Spleen (tissue), 11 donors: Measurements from ENCODE around the gene ERG. TPM values are rescaled to one million over a fixed set of nuclear protein-coding genes. Genes with fewer than 3 reads are reported as not detected.

Source experiments
- DNase-seq: peaks from one replicate; pipeline ENCODE4 v3.0.0-alpha.2; 2020
- H3K27ac ChIP-seq, 8 donors: fragments of 200-600 bp; sonication (generic) in 7 of 8; 1 replicate in 4 of 8; 2 replicates in 4 of 8; pipeline versions ENCODE4 v1.5.0 to v1.8.0; 2016 to 2021; ENCODE audit warnings: inconsistent platforms in 4 of 8, mild to moderate bottlenecking in 4 of 8, moderate library complexity in 1 of 8
- H3K27me3 ChIP-seq, 7 donors: fragments of 200-600 bp; sonication (generic) in 6 of 7; replicated peaks in 1 of 7; 1 replicate in 4 of 7; 2 replicates in 3 of 7; pipeline versions ENCODE4 v1.5.0 to v1.8.0; 2016 to 2021; ENCODE audit warnings: inconsistent platforms in 3 of 7, mild to moderate bottlenecking in 1 of 7
- H3K36me3 ChIP-seq, 6 donors: fragments of 200-600 bp; sonication (generic) in 5 of 6; 1 replicate in 4 of 6; 2 replicates in 2 of 6; pipeline versions ENCODE4 v1.5.0 to v1.8.0; 2016 to 2021; ENCODE audit warnings: inconsistent platforms in 2 of 6
- H3K4me1 ChIP-seq, 6 donors: fragments of 200-600 bp; sonication (generic) in 5 of 6; 1 replicate in 3 of 6; 2 replicates in 3 of 6; pipeline versions ENCODE4 v1.5.0 to v1.8.0; 2016 to 2021; ENCODE audit warnings: inconsistent platforms in 3 of 6
- H3K4me3 ChIP-seq, 8 donors: fragments of 200-600 bp; sonication (generic) in 7 of 8; 1 replicate in 4 of 8; 2 replicates in 4 of 8; pipeline versions ENCODE4 v1.5.0 to v1.8.0; 2016 to 2021; ENCODE audit warnings: inconsistent platforms in 4 of 8, mild to moderate bottlenecking in 4 of 8, moderate library complexity in 2 of 8
- H3K9me3 ChIP-seq, 8 donors: fragments of 200-600 bp; sonication (generic) in 7 of 8; 1 replicate in 4 of 8; 2 replicates in 4 of 8; pipeline versions ENCODE4 v1.5.0 to v1.8.0; 2016 to 2021; ENCODE audit warnings: inconsistent platforms in 4 of 8
- CTCF ChIP-seq, 11 experiments: fragments of 200-600 bp in 7 of 11; fragments of 450-650 bp in 4 of 11; sonication (generic) in 4 of 11; IDR thresholded peaks in 8 of 11; conservative IDR thresholded peaks in 3 of 11; 1 replicate in 7 of 11; 2 replicates in 4 of 11; pipeline versions ENCODE4 v1.4.0 to v1.8.0; 2016 to 2021; ENCODE audit warnings: antibody characterized with exemption in 11 of 11, inconsistent platforms in 4 of 11, mild to moderate bottlenecking in 1 of 11
- POLR2A ChIP-seq, 3 donors: fragments of 450-650 bp; IDR thresholded peaks; one replicate each; pipeline ENCODE4 v1.5.1; 2017; ENCODE audit warnings: antibody characterized with exemption in 3 of 3, mild to moderate bottlenecking in 1 of 3
- POLR2AphosphoS5 ChIP-seq, 3 donors: sonication (generic); formaldehyde crosslinking; IDR thresholded peaks; one replicate each; pipeline ENCODE4 v1.5.1; 2017; ENCODE audit warnings: antibody characterized with exemption in 3 of 3
- WGBS, 5 donors: extraction: QIAGEN DNeasy Blood & Tissue Kit in 3 of 5; methylation state at CpG; one replicate each; pipeline versions ENCODE4 v1.1.5 to v1.1.7; 2013 to 2018; 5-methylcytosine and 5-hydroxymethylcytosine counted together
- intact Hi-C: fragments of 100-400 bp; cut with DNase I; formaldehyde crosslinking; loops from one replicate; pipeline ENCODE4 v1.15.0; 2023; ENCODE audit warnings: low total_unique reads
- polyA plus RNA-seq, 3 donors: library from polyadenylated mRNA; stranded (reverse); fragments of 200-250 nt; gene quantifications; one replicate each; pipeline ENCODE4 v1.2.1, GENCODE V29; 2013
- total RNA-seq, 7 donors: library from RNA; depleted of rRNA in 3 of 7; stranded (reverse); fragments of >200 nt in 3 of 7; fragmentation: NEBNext Ultra II Directional in 4 of 7; extraction: Animal tissue kit (Norgen Biotek cat#: 25700) in 4 of 7; gene quantifications; one replicate each; pipeline versions ENCODE4 v1.1.0 to v1.2.1, GENCODE V29; 2016 to 2021
- donor health status: healthy with polysubstance abuse.
- donor health status: DM: no; HTN: no; CAD: no; lungs with moderate emphysema.
- donor health status: DM: no; HTN: no; CAD: no.
- donor health status: Bipolar disorder and iron deficiency.
- donor health status: healthy.
- donor health status: DM: no; HTN: no; CAD: no.
- donor health status: DM: yes; HTN: yes; CAD: no.

The ERG gene
- total and polyA plus RNA-seq, 10 donors, result 7.3 to 93.8 (median 57.5) TPM

GRCh38 chr21:38534591-38534990, 36.3 kb upstream of the ERG start:
- intact Hi-C loops, result no loop called here
- Histone ChIP-seq H3K9me3 (no peaks in the 10 kb centered on the region), H3K4me1 (no peaks in the 10 kb centered on the region), H3K27me3 (no peaks in the 10 kb centered on the region), H3K36me3 (no peaks in the 10 kb centered on the region), H3K4me3 (no peak overlapping the region), H3K27ac (no peak overlapping the region)
- 85 to 95% (median 89%) methylated on average over 3 of the region's 3 CpGs for WGBS, 5 donors
- no peak for DNase-seq
- TF ChIP-seq POLR2A (IDR thresholded peaks at IDR 0.05) (no peak), POLR2AphosphoS5 (IDR thresholded peaks at IDR 0.05) (no peak), CTCF (IDR thresholded peaks at IDR 0.05 in 8 of 11, conservative IDR thresholded peaks at IDR 0.05 in 3 of 11) (no peak)

GRCh38 chr21:38533887-38534286, 35.6 kb upstream of the ERG start:
- Histone ChIP-seq H3K27me3 (no peaks in the 10 kb centered on the region), H3K4me1 (no peaks in the 10 kb centered on the region), H3K36me3 (no peaks in the 10 kb centered on the region), H3K9me3 (no peaks in the 10 kb centered on the region), H3K27ac (no peak overlapping the region), H3K4me3 (no peak overlapping the region)
- intact Hi-C loops, result no loop called here
- 66 to 93% (median 85%) methylated on average over 2 of the region's 2 CpGs for WGBS, 5 donors
- TF ChIP-seq POLR2AphosphoS5 (IDR thresholded peaks at IDR 0.05) (no peak), POLR2A (IDR thresholded peaks at IDR 0.05) (no peak), CTCF (IDR thresholded peaks at IDR 0.05 in 8 of 11, conservative IDR thresholded peaks at IDR 0.05 in 3 of 11) (no peak)
- no peak for DNase-seq

GRCh38 chr21:38531591-38531990, 33.3 kb upstream of the ERG start:
- intact Hi-C loops, result no loop called here
- no peaks in the 10 kb centered on the region for H3K36me3 ChIP-seq
- DNase-seq, result no peak
- no peaks in the 10 kb centered on the region for H3K27me3 ChIP-seq
- H3K27ac ChIP-seq, result no peak overlapping the region
- H3K4me3 ChIP-seq, result no peak overlapping the region
- no peaks in the 10 kb centered on the region for H3K4me1 ChIP-seq
- WGBS, 5 donors, result 75 to 86% (median 80%) methylated on average over 5 of the region's 5 CpGs
- H3K9me3 ChIP-seq, result no peaks in the 10 kb centered on the region
- no peak for TF ChIP-seq POLR2AphosphoS5 (IDR thresholded peaks at IDR 0.05)
- TF ChIP-seq CTCF (IDR thresholded peaks at IDR 0.05 in 8 of 11, conservative IDR thresholded peaks at IDR 0.05 in 3 of 11), result no peak
- TF ChIP-seq POLR2A (IDR thresholded peaks at IDR 0.05), result no peak

DNA sequence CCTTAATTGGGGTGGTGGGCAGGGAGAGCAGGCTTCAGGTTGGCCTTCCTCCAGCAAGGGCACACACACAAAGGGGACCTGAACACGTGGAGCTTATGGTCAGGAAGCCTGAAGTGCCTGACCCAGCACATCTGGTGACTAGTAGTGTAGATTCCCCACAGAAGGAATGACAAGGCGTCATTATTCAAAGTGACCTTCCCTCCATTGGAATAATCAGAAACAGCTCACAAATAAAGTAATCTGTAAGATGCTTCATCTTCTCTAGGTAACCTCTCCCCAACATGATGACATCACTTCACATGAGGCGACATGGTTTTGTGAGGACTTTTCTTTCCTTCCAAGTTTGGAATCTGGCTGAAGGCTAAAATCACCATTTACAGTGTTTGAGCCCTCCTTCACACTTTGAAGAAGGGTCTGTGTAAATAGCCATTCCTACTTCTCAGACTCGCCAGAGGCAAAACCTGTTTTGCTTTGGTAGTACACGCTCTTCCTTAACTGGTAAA, 32.8 kb upstream of the ERG start:
- no peaks in the 10 kb centered on the region for H3K36me3 ChIP-seq
- no peak overlapping the region for H3K4me3 ChIP-seq
- 69 to 84% (median 81%) methylated on average over 5 of the region's 5 CpGs for WGBS, 5 donors
- no peak for DNase-seq
- no peak for TF ChIP-seq CTCF (IDR thresholded peaks at IDR 0.05 in 8 of 11, conservative IDR thresholded peaks at IDR 0.05 in 3 of 11)
- no peak for TF ChIP-seq POLR2A (IDR thresholded peaks at IDR 0.05)
- TF ChIP-seq POLR2AphosphoS5 (IDR thresholded peaks at IDR 0.05), result no peak
- intact Hi-C loops, result no loop called here
- H3K9me3 ChIP-seq, result no peaks in the 10 kb centered on the region
- H3K27me3 ChIP-seq, result no peaks in the 10 kb centered on the region
- H3K27ac ChIP-seq, result no peak overlapping the region
- no peaks in the 10 kb centered on the region for H3K4me1 ChIP-seq
